Endothelial cell of umbilical vein (primary cell): ENCODE measurements around the gene SIGLEC7. TPM values are rescaled to one million over a fixed set of nuclear protein-coding genes. Genes with fewer than 3 reads are reported as not detected.

Experiments used
- BruUV-seq: library from RNA; stranded (reverse); fragments of 400-500 nt; replicated peaks from 2 replicates; lab custom pipeline; 2021; lab: Mats Ljungman, UMichigan
- CTCF ChIA-PET: fragments of 300-600, 350-600 bp; sonication (Branson Sonifier 250); formaldehyde crosslinking; loops from one replicate; lab custom pipeline; 2021; ENCODE audit warnings: antibody characterized with exemption, inconsistent platforms; lab: Charles Lee
- POLR2A ChIA-PET: fragments of 300-600, 350-600 bp; sonication (Branson Sonifier 250); formaldehyde crosslinking; loops from one replicate; lab custom pipeline; 2021; ENCODE audit warnings: antibody characterized with exemption, inconsistent platforms; lab: Charles Lee
- DNase-seq: peaks from one replicate; pipeline ENCODE4 v3.0.0-alpha.2; 2011; ENCODE audit warnings: low read depth, low spot score
- FAIRE-seq: peaks from 2 replicates; lab custom pipeline; 2011; peaks lifted over from hg19 to GRCh38; lab: Jason Lieb, UNC
- H2AFZ ChIP-seq: 2 replicates; pipeline ENCODE4 v1.6.0; 2012; ENCODE audit warnings: low read depth, low read length, control low read depth, inconsistent platforms
- H3K27ac ChIP-seq: 2 replicates; pipeline ENCODE4 v1.5.1; 2011; ENCODE audit warnings: low read depth, mild to moderate bottlenecking, control low read depth, low read length, moderate library complexity; ENCODE audit not compliant: insufficient read depth
- H3K27me3 ChIP-seq, 2 experiments: 2 replicates each; pipeline versions ENCODE4 v1.6.0 to v1.6.1; 2011; ENCODE audit warnings: low read length in 2 of 2, mixed read lengths in 1 of 2; ENCODE audit not compliant: control insufficient read depth in 2 of 2, insufficient read depth in 2 of 2
- H3K36me3 ChIP-seq, 2 experiments: 2 replicates in 1 of 2; 3 replicates in 1 of 2; pipeline ENCODE4 v1.5.1; 2011; ENCODE audit warnings: low read length in 2 of 2, mild to moderate bottlenecking in 1 of 2, moderate library complexity in 1 of 2; ENCODE audit not compliant: control insufficient read depth in 2 of 2, insufficient read depth in 2 of 2; ENCODE audit errors: extremely low read depth in 1 of 2
- H3K4me1 ChIP-seq: 3 replicates; pipeline ENCODE4 v1.5.1; 2011; ENCODE audit warnings: mild to moderate bottlenecking, low read length; ENCODE audit not compliant: control insufficient read depth, insufficient read depth; ENCODE audit errors: extremely low read depth
- H3K4me2 ChIP-seq: 2 replicates; pipeline ENCODE4 v1.6.1; 2011; ENCODE audit warnings: low read length, control low read depth, mixed read lengths; ENCODE audit not compliant: insufficient read depth
- H3K4me3 ChIP-seq, 3 experiments: fragments of 200-600 bp in 1 of 3; sonication (generic), shearing (Covaris generic) in 1 of 3; replicated peaks in 1 of 3; 2 replicates each; pipeline ENCODE4 v1.5.1; 2011 to 2016; ENCODE audit warnings: control low read depth in 3 of 3, low read length in 3 of 3, mild to moderate bottlenecking in 2 of 3, inconsistent platforms in 1 of 3, low read depth in 1 of 3, moderate library complexity in 1 of 3; ENCODE audit not compliant: insufficient read depth in 1 of 3
- H3K79me2 ChIP-seq: 2 replicates; pipeline ENCODE4 v1.6.0; 2012; ENCODE audit warnings: low read length, inconsistent platforms; ENCODE audit not compliant: control insufficient read depth, insufficient read depth
- H3K9ac ChIP-seq: replicated peaks from 2 replicates; pipeline ENCODE3; 2011; ENCODE audit warnings: low read length, control low read depth; ENCODE audit not compliant: insufficient read depth; ENCODE audit errors: extremely low read depth
- H3K9me1 ChIP-seq: replicated peaks from 3 replicates; pipeline ENCODE4 v1.6.0; 2011; ENCODE audit warnings: mild to moderate bottlenecking, low read length; ENCODE audit not compliant: control insufficient read depth, insufficient read depth; ENCODE audit errors: extremely low read depth
- H3K9me3 ChIP-seq: replicated peaks from 2 replicates; pipeline ENCODE4 v1.5.1; 2012; ENCODE audit warnings: low read length, inconsistent platforms; ENCODE audit not compliant: control insufficient read depth, insufficient read depth
- H4K20me1 ChIP-seq: replicated peaks from 2 replicates; pipeline ENCODE3; 2011; ENCODE audit warnings: mild to moderate bottlenecking, low read length; ENCODE audit not compliant: control insufficient read depth, insufficient read depth; ENCODE audit errors: extremely low read depth
- CTCF ChIP-seq, 2 donors: IDR thresholded peaks; 1 replicate in 1 of 2; 2 replicates in 1 of 2; pipeline ENCODE4 v1.5.1; 2011; ENCODE audit warnings: low read length in 2 of 2, mild to moderate bottlenecking in 2 of 2, moderate library complexity in 2 of 2, control low read depth in 1 of 2, inconsistent platforms in 1 of 2, low read depth in 1 of 2; ENCODE audit not compliant: insufficient read depth in 1 of 2; ENCODE audit errors: extremely low read depth in 1 of 2
- EZH2 ChIP-seq: IDR thresholded peaks from 2 replicates; pipeline ENCODE4 v1.6.1; 2012; ENCODE audit warnings: borderline replicate concordance, low read depth, mild to moderate bottlenecking, moderate library complexity, low read length, inconsistent platforms; ENCODE audit not compliant: severe bottlenecking
- FOS ChIP-seq: IDR thresholded peaks from 2 replicates; pipeline ENCODE4 v1.6.1; 2011; ENCODE audit warnings: mild to moderate bottlenecking, low read length, moderate library complexity, borderline replicate concordance; ENCODE audit not compliant: insufficient read depth
- GATA2 ChIP-seq: IDR thresholded peaks from 2 replicates; pipeline ENCODE4 v1.7.0; 2011; ENCODE audit warnings: low read depth, mild to moderate bottlenecking, moderate library complexity, mixed read lengths, low read length; ENCODE audit not compliant: insufficient read length, insufficient read depth
- JUN ChIP-seq: IDR thresholded peaks from 2 replicates; pipeline ENCODE4 v1.6.1; 2011; ENCODE audit warnings: borderline replicate concordance, low read depth; ENCODE audit not compliant: insufficient read length, insufficient read depth
- MAX ChIP-seq: IDR thresholded peaks from 2 replicates; pipeline ENCODE4 v1.6.1; 2011; ENCODE audit not compliant: insufficient read depth, insufficient read length
- MYC ChIP-seq: IDR thresholded peaks from one replicate; pipeline ENCODE4 v1.6.1; 2011; ENCODE audit warnings: mild to moderate bottlenecking, low read depth, low read length
- POLR2A ChIP-seq: IDR thresholded peaks from 2 replicates; pipeline ENCODE4 v1.6.1; 2012; ENCODE audit warnings: low read depth, mild to moderate bottlenecking, control low read depth, low read length
- POLR2AphosphoS5 ChIP-seq: IDR thresholded peaks from 2 replicates; pipeline ENCODE4 v1.6.1; 2012; ENCODE audit warnings: low read depth, mild to moderate bottlenecking, control low read depth, low read length, moderate library complexity; ENCODE audit not compliant: insufficient read depth
- dilution Hi-C: fragments of 300-500 bp; cut with MboI; formaldehyde crosslinking; loops from one replicate; pipeline ENCODE4 v1.15.0; 2019; ENCODE audit warnings: low sequenced_read_pairs; ENCODE audit not compliant: extremely low pct_ligation_motif_present
- intact Hi-C: fragments of 100-400 bp; cut with micrococcal nuclease; formaldehyde crosslinking; loops from one replicate; pipeline ENCODE4 v1.10.0; 2022
- polyA plus RNA-seq, 4 experiments: library from polyadenylated mRNA; depleted of rRNA in 3 of 4; stranded (reverse) in 3 of 4; unstranded in 1 of 4; fragments of >200 nt; gene quantifications; 2 replicates each; pipeline versions ENCODE4 v1.2.1 to v1.2.3, GENCODE V29; 2011 to 2012; ENCODE audit warnings: missing spikeins in 1 of 4
- total RNA-seq: library from RNA; stranded (reverse); gene quantifications from 2 replicates; pipeline ENCODE4 v1.2.3, GENCODE V29; 2021

The SIGLEC7 gene
- total and polyA plus RNA-seq, 2 donors (not counting 3 experiments of a cell fraction or from before 2014, with no cell fraction given), result not detected

DNA sequence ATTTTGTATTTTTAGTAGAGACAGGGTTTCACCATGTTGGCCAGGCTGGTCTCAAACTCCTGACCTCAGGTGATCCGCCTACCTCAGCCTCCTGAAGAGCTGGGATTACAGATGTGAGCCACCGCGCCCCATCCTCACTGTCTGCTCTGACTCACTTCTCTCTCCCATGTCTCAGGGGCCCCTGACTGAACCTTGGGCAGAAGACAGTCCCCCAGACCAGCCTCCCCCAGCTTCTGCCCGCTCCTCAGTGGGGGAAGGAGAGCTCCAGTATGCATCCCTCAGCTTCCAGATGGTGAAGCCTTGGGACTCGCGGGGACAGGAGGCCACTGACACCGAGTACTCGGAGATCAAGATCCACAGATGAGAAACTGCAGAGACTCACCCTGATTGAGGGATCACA lies 12.4 kb upstream of the SIGLEC7 start:
- CTCF ChIA-PET, result no interaction called here
- FAIRE-seq (no peak), DNase-seq (no peak)
- Histone ChIP-seq H3K36me3 (no peaks in the 10 kb centered on the region), H3K9ac (no peak overlapping the region), H2AFZ (no peak overlapping the region), H3K27ac (no peak overlapping the region), H3K27me3 (peaks cover 0 to under 1% of the 10 kb centered on the region in 2 experiments), H4K20me1 (no peaks in the 10 kb centered on the region), H3K9me1 (no peaks in the 10 kb centered on the region), H3K79me2 (no peaks in the 10 kb centered on the region), H3K4me2 (no peak overlapping the region), H3K9me3 (no peaks in the 10 kb centered on the region), H3K4me3 (no peak overlapping the region), H3K4me1 (peaks cover 8% of the 10 kb centered on the region)
- no TSS peak for BruUV-seq
- dilution Hi-C loops, result no loop called here
- no peak for TF ChIP-seq EZH2
- TF ChIP-seq CTCF (IDR thresholded peaks at IDR 0.05; ENCODE audit: extremely low read depth in 1 of 2, insufficient read depth in 1 of 2, low read depth in 1 of 2, low read length in 2 of 2), result no peak
- TF ChIP-seq MAX, result no peak
- no peak for TF ChIP-seq MYC
- TF ChIP-seq FOS, result no peak
- TF ChIP-seq GATA2, result no peak
- TF ChIP-seq POLR2AphosphoS5, result no peak
- TF ChIP-seq POLR2A, result no peak
- no peak for TF ChIP-seq JUN
- POLR2A ChIA-PET, result no interaction called here
- intact Hi-C loops, result no loop called here
